ENCODE data around the gene SORCS3. TPM values are rescaled to one million over a fixed set of nuclear protein-coding genes. Genes with fewer than 3 reads are reported as not detected.

The SORCS3 gene
- total and polyA plus RNA-seq, 9 of the 15 experiments (the other 6 are each of a cell fraction or from before 2014, with no cell fraction given), result not detected

- ChIA-PET POLR2A (no interaction called here), CTCF (ENCODE audit: low intra/inter-chr PET ratio) (no interaction called here)
- Histone ChIP-seq H3K79me2 (ENCODE audit: control insufficient read depth, insufficient read depth, low read length) (no peaks in the 10 kb centered on the region), H3K27me3 (ENCODE audit: control insufficient read depth in 2 of 2, insufficient read depth in 2 of 2, low read length in 2 of 2) (no peaks in the 10 kb centered on the region), H3K9me1 (ENCODE audit: control insufficient read depth, insufficient read depth, low read length) (no peaks in the 10 kb centered on the region), H3K36me3 (ENCODE audit: control insufficient read depth, insufficient read depth, low read length) (no peaks in the 10 kb centered on the region), H3K4me1 (replicated peaks in 1 of 2; ENCODE audit: control insufficient read depth in 2 of 2, insufficient read depth in 2 of 2, low read length in 2 of 2) (no peaks in the 10 kb centered on the region), H4K20me1 (replicated peaks; ENCODE audit: control insufficient read depth, insufficient read depth, low read length) (no peaks in the 10 kb centered on the region), H2AFZ (ENCODE audit: low read depth, low read length) (no peak overlapping the region), H3K9ac (ENCODE audit: insufficient read depth in 1 of 2, low read depth in 2 of 2, low read length in 2 of 2) (no peak overlapping the region), H3K4me3 (no peak overlapping the region), H3K4me2 (ENCODE audit: insufficient read depth, low read length) (no peak overlapping the region), H3K9me3 (replicated peaks; ENCODE audit: control insufficient read depth, insufficient read depth, low read depth, low read length) (no peaks in the 10 kb centered on the region), H3K27ac (ENCODE audit: extremely low read depth, low read depth, low read length) (no peak overlapping the region)
- FAIRE-seq (no peak), ATAC-seq (no peak), DNase-seq (ENCODE audit: extremely low read depth in 1 of 4, low spot score in 3 of 4) (no peak)
- WGBS (ENCODE audit: insufficient coverage, low coverage, missing lambda C conversion rate), result 13% methylated on average over 1 of the region's 1 CpG
- intact Hi-C loops (cut with micrococcal nuclease), result no loop called here
- no TSS peak for BruUV-seq (replicated peaks)
- in situ Hi-C loops (cut with MboI), result no loop called here
- TF ChIP-seq NELFE (IDR thresholded peaks at IDR 0.05; ENCODE audit: insufficient read depth, insufficient read length) (no peak), MYNN (IDR thresholded peaks at IDR 0.05) (no peak), MYNN (CRISPR knock-in tag; IDR thresholded peaks at IDR 0.05) (no peak), BDP1 (IDR thresholded peaks at IDR 0.05; ENCODE audit: insufficient read depth, insufficient read length) (no peak), TAF15 (IDR thresholded peaks at IDR 0.05; ENCODE audit: low read depth, low read length) (no peak), ZHX1 (conservative IDR thresholded peaks at IDR 0.05; ENCODE audit: low read length) (no peak), PTBP1 (IDR thresholded peaks at IDR 0.05; ENCODE audit: low read depth, low read length) (no peak), SIN3A (IDR thresholded peaks at IDR 0.05; ENCODE audit: borderline replicate concordance in 2 of 2, control insufficient read depth in 1 of 2, low read depth in 2 of 2, low read length in 2 of 2) (no peak), ZC3H4 (CRISPR knock-in tag; IDR thresholded peaks at IDR 0.05; ENCODE audit: borderline replicate concordance) (no peak), ZNF444 (CRISPR knock-in tag; IDR thresholded peaks at IDR 0.05) (no peak)
- TF ChIP-seq, protein P1, sequence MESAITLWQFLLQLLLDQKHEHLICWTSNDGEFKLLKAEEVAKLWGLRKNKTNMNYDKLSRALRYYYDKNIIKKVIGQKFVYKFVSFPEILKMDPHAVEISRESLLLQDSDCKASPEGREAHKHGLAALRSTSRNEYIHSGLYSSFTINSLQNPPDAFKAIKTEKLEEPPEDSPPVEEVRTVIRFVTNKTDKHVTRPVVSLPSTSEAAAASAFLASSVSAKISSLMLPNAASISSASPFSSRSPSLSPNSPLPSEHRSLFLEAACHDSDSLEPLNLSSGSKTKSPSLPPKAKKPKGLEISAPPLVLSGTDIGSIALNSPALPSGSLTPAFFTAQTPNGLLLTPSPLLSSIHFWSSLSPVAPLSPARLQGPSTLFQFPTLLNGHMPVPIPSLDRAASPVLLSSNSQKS (CRISPR knock-in tag; IDR thresholded peaks at IDR 0.05), result no peak
- TF ChIP-seq, protein P2, sequence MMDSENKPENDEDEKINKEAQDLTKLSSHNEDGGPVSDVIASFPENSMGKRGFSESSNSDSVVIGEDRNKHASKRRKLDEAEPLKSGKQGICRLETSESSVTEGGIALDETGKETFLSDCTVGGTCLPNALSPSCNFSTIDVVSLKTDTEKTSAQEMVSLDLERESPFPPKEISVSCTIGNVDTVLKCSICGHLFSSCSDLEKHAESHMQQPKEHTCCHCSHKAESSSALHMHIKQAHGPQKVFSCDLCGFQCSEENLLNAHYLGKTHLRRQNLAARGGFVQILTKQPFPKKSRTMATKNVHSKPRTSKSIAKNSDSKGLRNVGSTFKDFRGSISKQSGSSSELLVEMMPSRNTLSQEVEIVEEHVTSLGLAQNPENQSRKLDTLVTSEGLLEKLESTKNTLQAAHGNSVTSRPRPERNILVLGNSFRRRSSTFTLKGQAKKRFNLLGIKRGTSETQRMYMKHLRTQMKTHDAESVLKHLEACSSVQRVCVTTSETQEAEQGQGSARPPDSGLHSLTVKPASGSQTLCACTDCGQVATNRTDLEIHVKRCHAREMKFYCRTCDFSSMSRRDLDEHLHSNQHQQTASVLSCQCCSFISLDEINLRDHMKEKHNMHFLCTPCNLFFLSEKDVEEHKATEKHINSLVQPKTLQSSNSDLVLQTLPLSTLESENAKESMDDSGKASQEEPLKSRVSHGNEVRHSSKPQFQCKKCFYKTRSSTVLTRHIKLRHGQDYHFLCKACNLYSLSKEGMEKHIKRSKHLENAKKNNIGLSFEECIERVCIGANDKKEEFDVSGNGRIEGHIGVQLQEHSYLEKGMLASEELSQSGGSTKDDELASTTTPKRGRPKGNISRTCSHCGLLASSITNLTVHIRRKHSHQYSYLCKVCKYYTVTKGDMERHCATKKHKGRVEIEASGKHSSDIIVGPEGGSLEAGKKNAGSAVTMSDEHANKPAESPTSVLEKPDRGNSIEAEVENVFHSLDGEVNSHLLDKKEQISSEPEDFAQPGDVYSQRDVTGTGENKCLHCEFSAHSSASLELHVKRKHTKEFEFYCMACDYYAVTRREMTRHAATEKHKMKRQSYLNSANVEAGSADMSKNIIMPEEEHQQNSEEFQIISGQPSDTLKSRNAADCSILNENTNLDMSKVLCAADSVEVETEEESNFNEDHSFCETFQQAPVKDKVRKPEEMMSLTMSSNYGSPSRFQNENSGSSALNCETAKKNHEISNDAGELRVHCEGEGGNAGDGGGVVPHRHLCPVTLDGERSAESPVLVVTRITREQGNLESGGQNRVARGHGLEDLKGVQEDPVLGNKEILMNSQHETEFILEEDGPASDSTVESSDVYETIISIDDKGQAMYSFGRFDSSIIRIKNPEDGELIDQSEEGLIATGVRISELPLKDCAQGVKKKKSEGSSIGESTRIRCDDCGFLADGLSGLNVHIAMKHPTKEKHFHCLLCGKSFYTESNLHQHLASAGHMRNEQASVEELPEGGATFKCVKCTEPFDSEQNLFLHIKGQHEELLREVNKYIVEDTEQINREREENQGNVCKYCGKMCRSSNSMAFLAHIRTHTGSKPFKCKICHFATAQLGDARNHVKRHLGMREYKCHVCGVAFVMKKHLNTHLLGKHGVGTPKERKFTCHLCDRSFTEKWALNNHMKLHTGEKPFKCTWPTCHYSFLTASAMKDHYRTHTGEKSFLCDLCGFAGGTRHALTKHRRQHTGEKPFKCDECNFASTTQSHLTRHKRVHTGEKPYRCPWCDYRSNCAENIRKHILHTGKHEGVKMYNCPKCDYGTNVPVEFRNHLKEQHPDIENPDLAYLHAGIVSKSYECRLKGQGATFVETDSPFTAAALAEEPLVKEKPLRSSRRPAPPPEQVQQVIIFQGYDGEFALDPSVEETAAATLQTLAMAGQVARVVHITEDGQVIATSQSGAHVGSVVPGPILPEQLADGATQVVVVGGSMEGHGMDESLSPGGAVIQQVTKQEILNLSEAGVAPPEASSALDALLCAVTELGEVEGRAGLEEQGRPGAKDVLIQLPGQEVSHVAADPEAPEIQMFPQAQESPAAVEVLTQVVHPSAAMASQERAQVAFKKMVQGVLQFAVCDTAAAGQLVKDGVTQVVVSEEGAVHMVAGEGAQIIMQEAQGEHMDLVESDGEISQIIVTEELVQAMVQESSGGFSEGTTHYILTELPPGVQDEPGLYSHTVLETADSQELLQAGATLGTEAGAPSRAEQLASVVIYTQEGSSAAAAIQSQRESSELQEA (IDR thresholded peaks at IDR 0.05; ENCODE audit: low read depth), result no peak
Measured at GRCh38 chr10:105268961-105269360, 627.9 kb downstream of the SORCS3 start.

Data from K562 (cell line).